Natural killer cell (primary cell): ENCODE data around the gene OR51V1. TPM values are rescaled to one million over a fixed set of nuclear protein-coding genes. Genes with fewer than 3 reads are reported as not detected.

Experiments
- ATAC-seq, 3 donors: fragments of 150-1000 bp in 2 of 3; fragments of 200-7000 bp in 1 of 3; cut with Tn5 transposase; 1 replicate in 1 of 3; 2 replicates in 2 of 3; pipeline ENCODE4 v1.10.0; 2021; ENCODE audit warnings: mild to moderate bottlenecking in 2 of 3, moderate library complexity in 2 of 3
- DNase-seq, 2 donors: peaks; one replicate each; pipeline versions ENCODE4 v3.0.0 to v3.0.0-alpha.2; 2013 to 2021; ENCODE audit warnings: mixed read lengths in 1 of 2
- H3K27ac ChIP-seq: one replicate; pipeline ENCODE4 v1.5.1; 2013; ENCODE audit warnings: mild to moderate bottlenecking, low read length
- H3K27me3 ChIP-seq: one replicate; pipeline ENCODE4 v1.6.1; 2013; ENCODE audit warnings: low read length; ENCODE audit not compliant: control insufficient read depth, insufficient read depth
- H3K36me3 ChIP-seq: one replicate; pipeline ENCODE4 v1.6.1; 2013; ENCODE audit warnings: low read length; ENCODE audit not compliant: control insufficient read depth, insufficient read depth
- H3K4me1 ChIP-seq: one replicate; pipeline ENCODE4 v1.6.1; 2013; ENCODE audit warnings: low read length; ENCODE audit not compliant: control insufficient read depth, insufficient read depth
- H3K4me3 ChIP-seq: one replicate; pipeline ENCODE4 v1.5.1; 2013; ENCODE audit warnings: low read length
- H3K9me3 ChIP-seq: one replicate; pipeline ENCODE4 v1.6.1; 2013; ENCODE audit warnings: low read length; ENCODE audit not compliant: control insufficient read depth, insufficient read depth
- H3K27ac Mint-ChIP-seq, 2 donors: one replicate each; pipeline ENCODE4 v1.8.0; 2022; ENCODE audit warnings: mild to moderate bottlenecking in 2 of 2, mixed read lengths in 2 of 2, moderate library complexity in 1 of 2
- H3K27me3 Mint-ChIP-seq, 2 donors: one replicate each; pipeline ENCODE4 v1.8.0; 2022; ENCODE audit warnings: low read depth in 2 of 2, mixed read lengths in 2 of 2
- H3K36me3 Mint-ChIP-seq: one replicate; pipeline ENCODE4 v1.8.0; 2022; ENCODE audit warnings: mixed read lengths
- H3K4me1 Mint-ChIP-seq, 2 donors: one replicate each; pipeline ENCODE4 v1.8.0; 2022; ENCODE audit warnings: mixed read lengths in 2 of 2
- H3K4me3 Mint-ChIP-seq: one replicate; pipeline ENCODE4 v1.8.0; 2022; ENCODE audit warnings: mild to moderate bottlenecking, moderate library complexity, mixed read lengths
- H3K9me3 Mint-ChIP-seq, 2 donors: one replicate each; pipeline ENCODE4 v1.8.0; 2022; ENCODE audit warnings: mixed read lengths in 2 of 2
- CTCF ChIP-seq: fragments of 200-600 bp; IDR thresholded peaks from one replicate; pipeline ENCODE4 v1.8.0; 2022; ENCODE audit warnings: antibody characterized with exemption
- WGBS: methylation state at CpG from one replicate; pipeline ENCODE4 v1.1.7; 2013; ENCODE audit warnings: missing lambda C conversion rate; ENCODE audit not compliant: insufficient coverage; 5-methylcytosine and 5-hydroxymethylcytosine counted together
- intact Hi-C: fragments of 100-400 bp; cut with micrococcal nuclease; formaldehyde crosslinking; loops from one replicate; pipeline ENCODE4 v1.14.2; 2022
- total RNA-seq, 4 donors: library from RNA; stranded (reverse); fragments of 120-200 nt in 1 of 4; gene quantifications; one replicate each; pipeline versions ENCODE4 v1.2.3 to v1.2.4, GENCODE V29; 2013 to 2022

OR51V1 gene
- total RNA-seq, 3 donors from 2014 or later (not counting 1 experiment from before 2014, with no cell fraction given), result not detected

GRCh38 chr11:5235364-5236095 lies 35.0 kb upstream of the OR51V1 start:
- H3K27me3 ChIP-seq, result no peaks in the 10 kb centered on the region
- Mint-ChIP-seq H3K9me3 (peaks cover 0 to 2% of the 10 kb centered on the region in 2 donors), H3K27ac (no peak overlapping the region), H3K36me3 (no peaks in the 10 kb centered on the region), H3K4me1 (no peaks in the 10 kb centered on the region), H3K4me3 (no peak overlapping the region), H3K27me3 (peaks cover 5 to 7% of the 10 kb centered on the region in 2 donors)
- H3K4me3 ChIP-seq, result no peak overlapping the region
- no peaks in the 10 kb centered on the region for H3K4me1 ChIP-seq
- ATAC-seq (no peak), DNase-seq (no peak)
- WGBS, result 89% methylated on average over 1 of the region's 5 CpGs
- no peaks in the 10 kb centered on the region for H3K36me3 ChIP-seq
- H3K9me3 ChIP-seq, result no peaks in the 10 kb centered on the region
- no peak for TF ChIP-seq CTCF
- intact Hi-C loops, result no loop called here
- no peak overlapping the region for H3K27ac ChIP-seq

- H3K36me3 ChIP-seq, result no peaks in the 10 kb centered on the region
- H3K27me3 ChIP-seq, result no peaks in the 10 kb centered on the region
- peaks cover 5 to 7% of the 10 kb centered on the region in 2 donors for H3K27me3 Mint-ChIP-seq
- no peak for TF ChIP-seq CTCF
- H3K4me3 Mint-ChIP-seq, result no peak within 1 kb of the TSS
- H3K9me3 ChIP-seq, result no peaks in the 10 kb centered on the region
- H3K36me3 Mint-ChIP-seq, result no peaks in the 10 kb centered on the region
- DNase-seq (no peak), ATAC-seq (no peak)
- H3K4me1 ChIP-seq, result no peaks in the 10 kb centered on the region
- WGBS, result 0% methylated on average over 1 of the region's 2 CpGs
- no peak within 1 kb of the TSS for H3K4me3 ChIP-seq
- no peak within 1 kb of the TSS for H3K27ac Mint-ChIP-seq
- intact Hi-C loops, result no loop called here
- peaks cover 0 to 2% of the 10 kb centered on the region in 2 donors for H3K9me3 Mint-ChIP-seq
- no peak within 1 kb of the TSS for H3K27ac ChIP-seq
- H3K4me1 Mint-ChIP-seq, result no peaks in the 10 kb centered on the region
Measured at GRCh38 chr11:5234381-5234834, 33.9 kb upstream of the OR51V1 start, which contains the start of gene HBD. TSS of gene HBD (minus strand) at chr11:5234483. CDS start at chr11:5234433, 50 bp downstream.

- Histone ChIP-seq H3K4me3 (no peak overlapping the region), H3K27me3 (no peaks in the 10 kb centered on the region), H3K9me3 (no peaks in the 10 kb centered on the region), H3K4me1 (no peaks in the 10 kb centered on the region), H3K36me3 (no peaks in the 10 kb centered on the region), H3K27ac (no peak overlapping the region)
- WGBS, result no CpG with 5 or more reads among the region's 1 CpG
- no peaks in the 10 kb centered on the region for H3K4me1 Mint-ChIP-seq
- ATAC-seq, result no peak
- peaks cover 5 to 7% of the 10 kb centered on the region in 2 donors for H3K27me3 Mint-ChIP-seq
- no peak overlapping the region for H3K4me3 Mint-ChIP-seq
- H3K9me3 Mint-ChIP-seq, result peaks cover 0 to 2% of the 10 kb centered on the region in 2 donors
- intact Hi-C loops, result no loop called here
- H3K36me3 Mint-ChIP-seq, result no peaks in the 10 kb centered on the region
- DNase-seq, result no peak
- no peak overlapping the region for H3K27ac Mint-ChIP-seq
- no peak for TF ChIP-seq CTCF
Measured at GRCh38 chr11:5233307-5233706, 32.8 kb upstream of the OR51V1 start.
